ENCODE data around the gene TRIM38. TPM values are rescaled to one million over a fixed set of nuclear protein-coding genes. Genes with fewer than 3 reads are reported as not detected.
"Not testable (repeated sequence)": the region's sequence is repeated elsewhere in the genome, so short reads cannot be mapped to it uniquely, and the experiment has no call there.

TRIM38 gene
- total RNA-seq, 2 donors from 2014 or later, result 3.9 to 4.0 TPM

- ATAC-seq (no peak), DNase-seq (no peak)
- no peaks in the 10 kb centered on the region for H3K27me3 ChIP-seq
- H3K4me3 ChIP-seq, result no peak overlapping the region
- intact Hi-C loops (cut with DNase I), result no loop called here
- no peaks in the 10 kb centered on the region for H3K9me3 ChIP-seq
- no peaks in the 10 kb centered on the region for H3K4me1 ChIP-seq
- 74 to 84% methylated on average over 2 of the region's 2 CpGs for WGBS, 2 donors
- no peak overlapping the region for H3K27ac ChIP-seq
- TF ChIP-seq POLR2A (IDR thresholded peaks at IDR 0.05) (no peak), CTCF (IDR thresholded peaks at IDR 0.05) (no peak)
- H3K36me3 ChIP-seq (replicated peaks in 1 of 2; ENCODE audit: insufficient read depth in 1 of 2, low read depth in 2 of 2), result no peaks in the 10 kb centered on the region
Observed at GRCh38 chr6:26012061-26012460, 49.5 kb downstream of the TRIM38 start.

- H3K36me3 ChIP-seq (replicated peaks in 1 of 2; ENCODE audit: insufficient read depth in 1 of 2, low read depth in 2 of 2); intact Hi-C loops (cut with DNase I); H3K4me3 ChIP-seq; H3K27ac ChIP-seq; ATAC-seq; H3K4me1 ChIP-seq; H3K9me3 ChIP-seq; DNase-seq; H3K27me3 ChIP-seq: not testable (repeated sequence)
- WGBS, 2 donors, result 76 to 96% methylated on average over 5 of the region's 5 CpGs
Observed at GRCh38 chr6:26014386-26014785, 51.8 kb downstream of the TRIM38 start.

GRCh38 chr6:26016245-26016962 lies 53.8 kb downstream of the TRIM38 start:
- H3K27me3 ChIP-seq, result no peaks in the 10 kb centered on the region
- peak in 1 of 4 donors; percentile 26 for DNase-seq
- 53 to 69% methylated on average over 26 to 29 of the region's 29 CpGs for WGBS, 2 donors
- ATAC-seq, result no peak
- no peaks in the 10 kb centered on the region for H3K4me1 ChIP-seq
- peak overlapping the region in 3 of 4 donors; percentile 27 to 67 (median 49) for H3K27ac ChIP-seq
- H3K9me3 ChIP-seq, result no peaks in the 10 kb centered on the region
- no peaks in the 10 kb centered on the region for H3K36me3 ChIP-seq (replicated peaks in 1 of 2; ENCODE audit: insufficient read depth in 1 of 2, low read depth in 2 of 2)
- TF ChIP-seq CTCF (IDR thresholded peaks at IDR 0.05) (no peak), POLR2A (IDR thresholded peaks at IDR 0.05) (no peak)
- intact Hi-C loops (cut with DNase I), result no loop called here
- no peak overlapping the region for H3K4me3 ChIP-seq

GRCh38 chr6:26016963-26017631 lies 54.5 kb downstream of the TRIM38 start:
- Histone ChIP-seq H3K27me3 (no peaks in the 10 kb centered on the region), H3K4me3 (no peak overlapping the region), H3K9me3 (no peaks in the 10 kb centered on the region), H3K36me3 (replicated peaks in 1 of 2; ENCODE audit: insufficient read depth in 1 of 2, low read depth in 2 of 2) (no peaks in the 10 kb centered on the region), H3K27ac (peak overlapping the region in 3 of 4 donors; percentile 27 to 67 (median 49)), H3K4me1 (no peaks in the 10 kb centered on the region)
- ATAC-seq, result no peak
- peak in 1 of 4 donors; percentile 12 for DNase-seq
- intact Hi-C loops (cut with DNase I), result no loop called here
- WGBS, 2 donors, result 42 to 48% methylated on average over 29 of the region's 29 CpGs
- TF ChIP-seq POLR2A (IDR thresholded peaks at IDR 0.05) (no peak), CTCF (IDR thresholded peaks at IDR 0.05) (no peak)

- WGBS, 2 donors, result 37 to 68% methylated on average over 3 to 18 of the region's 18 CpGs
- Histone ChIP-seq H3K4me3 (no peak overlapping the region), H3K36me3 (replicated peaks in 1 of 2; ENCODE audit: insufficient read depth in 1 of 2, low read depth in 2 of 2) (no peaks in the 10 kb centered on the region), H3K9me3 (no peaks in the 10 kb centered on the region), H3K4me1 (no peaks in the 10 kb centered on the region), H3K27me3 (no peaks in the 10 kb centered on the region), H3K27ac (peak overlapping the region in 1 of 4 donors; percentile 67)
- no peak for ATAC-seq
- intact Hi-C loops (cut with DNase I), result no loop called here
- DNase-seq, result peak; percentile 20 to 45 (median 27)
- TF ChIP-seq POLR2A (IDR thresholded peaks at IDR 0.05) (peak in 1 of 3 donors; percentile 16), CTCF (IDR thresholded peaks at IDR 0.05) (no peak)
Observed at GRCh38 chr6:26017632-26017966, 55.0 kb downstream of the TRIM38 start.

Measured in body of pancreas (tissue), 4 donors.